ENCODE results near the gene CIDEA.

- TF ChIP-seq EP300 (IDR thresholded peaks at IDR 0.05) (no peak), CTCF (IDR thresholded peaks at IDR 0.05) (no peak), POLR2A (IDR thresholded peaks at IDR 0.05) (no peak)
Observed at GRCh38 chr18:12254820-12255511, 805 bp downstream of the CIDEA start.

Data from upper lobe of left lung (tissue), 4 donors.